22Rv1 (cell line): ENCODE results near the gene SARDH.

Experiments
- CTCF ChIP-seq: fragments of 450-650 bp; IDR thresholded peaks from 2 replicates; pipeline ENCODE4 v1.5.1; 2017; ENCODE audit warnings: mild to moderate bottlenecking
- ZFX ChIP-seq: fragments of 450-650 bp; IDR thresholded peaks from 2 replicates; pipeline ENCODE4 v1.6.1; 2017; ENCODE audit warnings: antibody characterized with exemption, borderline replicate concordance

GRCh38 chr9:133670466-133670865, 67.7 kb downstream of the SARDH start:
- no peak for TF ChIP-seq CTCF
- TF ChIP-seq ZFX: no peak
